Loucy (cell line): ENCODE data around the gene DISC1.

ENCODE experiments used
- CTCF ChIP-seq: fragments of 200-600 bp; sonication (generic); conservative IDR thresholded peaks from 2 replicates; pipeline ENCODE4 v1.5.1; 2014; ENCODE audit warnings: mild to moderate bottlenecking, antibody characterized with exemption, low read length
- EZH2phosphoT487 ChIP-seq: fragments of 200-600 bp; IDR thresholded peaks from 2 replicates; pipeline ENCODE4 v1.6.1; 2018; ENCODE audit warnings: antibody characterized with exemption, mild to moderate bottlenecking, moderate library complexity, borderline replicate concordance

GRCh38 chr1:231768416-231768815 lies 141.8 kb downstream of the DISC1 start:
- no peak for TF ChIP-seq CTCF
- TF ChIP-seq EZH2phosphoT487: no peak
